Thymus (tissue), 11 donors: ENCODE data around the gene LTBP2. TPM values are rescaled to one million over a fixed set of nuclear protein-coding genes. Genes with fewer than 3 reads are reported as not detected.

Experiments used
- DNase-seq, 9 donors: peaks; one replicate each; pipeline ENCODE4 v3.0.0-alpha.2; 2013; ENCODE audit warnings: low spot score in 9 of 9, low read depth in 6 of 9, missing footprints in 1 of 9
- H3K27ac ChIP-seq, 2 donors: one replicate each; pipeline ENCODE4 v1.5.1; 2013; ENCODE audit warnings: control low read depth in 1 of 2, low read depth in 1 of 2, low read length in 1 of 2, mild to moderate bottlenecking in 1 of 2, moderate library complexity in 1 of 2
- H3K27me3 ChIP-seq, 2 donors: one replicate each; pipeline ENCODE4 v1.5.1; 2013; ENCODE audit warnings: low read length in 1 of 2; ENCODE audit not compliant: control insufficient read depth in 2 of 2, insufficient read depth in 1 of 2
- H3K36me3 ChIP-seq, 2 donors: one replicate each; pipeline ENCODE4 v1.5.1; 2013; ENCODE audit warnings: low read length in 1 of 2, mild to moderate bottlenecking in 1 of 2, moderate library complexity in 1 of 2; ENCODE audit not compliant: control insufficient read depth in 2 of 2, insufficient read depth in 2 of 2
- H3K4me1 ChIP-seq, 2 donors: one replicate each; pipeline ENCODE4 v1.5.1; 2013; ENCODE audit warnings: low read length in 2 of 2; ENCODE audit not compliant: control insufficient read depth in 2 of 2, insufficient read depth in 2 of 2
- H3K4me3 ChIP-seq, 2 donors: one replicate each; pipeline ENCODE4 v1.5.1; 2013; ENCODE audit warnings: low read length in 2 of 2, control low read depth in 1 of 2, mild to moderate bottlenecking in 1 of 2
- H3K9me3 ChIP-seq, 2 donors: one replicate each; pipeline ENCODE4 v1.5.1; 2013; ENCODE audit warnings: low read length in 1 of 2, mild to moderate bottlenecking in 1 of 2; ENCODE audit not compliant: control insufficient read depth in 2 of 2, insufficient read depth in 1 of 2
- WGBS: extraction: QIAGEN DNeasy Blood & Tissue Kit; methylation state at CpG from one replicate; pipeline ENCODE4 v1.1.7; 2013; 5-methylcytosine and 5-hydroxymethylcytosine counted together
- polyA plus RNA-seq: library from polyadenylated mRNA; stranded (reverse); fragments of 200-250 nt; gene quantifications from one replicate; pipeline ENCODE4 v1.2.3, GENCODE V29; 2013
- total RNA-seq: library from RNA; stranded (reverse); fragments of 120-200 nt; gene quantifications from one replicate; pipeline ENCODE4 v1.2.4, GENCODE V29; 2013
- donor health status: healthy.

LTBP2 gene
- total and polyA plus RNA-seq, 2 donors: 2.6 to 2.9 TPM

DNA sequence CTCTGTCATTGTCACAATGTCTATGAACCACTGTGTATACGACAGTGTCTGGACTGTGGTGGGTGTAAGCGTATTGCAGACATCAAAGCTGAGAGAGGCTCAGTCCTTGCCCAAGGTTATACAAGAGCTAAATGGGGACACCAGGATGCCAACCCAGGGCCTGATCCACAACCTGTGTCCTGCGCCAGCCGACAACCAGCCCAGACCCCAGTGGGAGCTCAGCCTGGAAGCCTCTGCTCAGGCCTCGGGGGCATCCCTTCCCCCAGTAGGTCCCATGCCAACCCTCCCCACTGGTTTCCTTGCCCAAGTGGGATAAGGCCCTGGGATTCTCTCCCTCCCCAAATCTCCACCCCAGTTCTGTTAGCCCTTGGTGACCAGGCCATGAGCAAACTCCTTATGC lies 54.3 kb downstream of the LTBP2 start:
- H3K27ac ChIP-seq: no peak overlapping the region
- 78% methylated on average over 5 of the region's 5 CpGs for WGBS
- DNase-seq: no peak
- no peaks in the 10 kb centered on the region for H3K27me3 ChIP-seq
- no peaks in the 10 kb centered on the region for H3K36me3 ChIP-seq
- no peaks in the 10 kb centered on the region for H3K9me3 ChIP-seq
- H3K4me3 ChIP-seq: no peak overlapping the region
- H3K4me1 ChIP-seq: no peaks in the 10 kb centered on the region

DNA sequence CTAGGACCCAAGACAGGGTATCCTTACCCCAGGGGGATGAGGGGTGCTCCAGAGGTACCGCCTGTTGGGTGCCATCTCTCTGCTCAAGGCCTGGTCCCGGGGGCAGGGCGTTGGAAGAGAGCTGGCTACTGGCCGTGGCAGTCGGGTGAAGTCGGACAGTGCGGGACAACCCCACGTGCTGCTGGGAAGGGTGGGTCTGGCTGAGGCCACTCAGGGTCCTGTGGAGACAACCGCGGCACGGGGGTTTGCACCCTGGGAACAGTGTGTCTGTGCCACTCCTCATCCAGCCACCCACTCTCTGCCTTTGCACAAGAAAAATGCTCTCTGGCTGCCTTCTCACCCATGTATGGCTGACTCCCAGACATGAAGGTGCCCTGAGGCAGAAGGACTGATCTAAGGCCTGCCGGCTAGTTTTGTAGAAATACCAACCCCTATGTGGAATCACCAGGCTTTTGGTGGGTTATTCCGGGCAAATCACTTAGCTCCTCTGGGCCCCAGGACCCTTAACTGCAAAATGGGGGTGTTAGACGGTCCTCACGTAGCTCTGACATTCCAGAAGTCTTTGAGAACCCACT lies 56.5 kb downstream of the LTBP2 start:
- Histone ChIP-seq H3K4me1 (no peaks in the 10 kb centered on the region), H3K4me3 (no peak overlapping the region), H3K27ac (no peak overlapping the region), H3K9me3 (no peaks in the 10 kb centered on the region), H3K36me3 (no peaks in the 10 kb centered on the region), H3K27me3 (no peaks in the 10 kb centered on the region)
- WGBS: 98% methylated on average over 15 of the region's 15 CpGs
- DNase-seq: no peak

DNA sequence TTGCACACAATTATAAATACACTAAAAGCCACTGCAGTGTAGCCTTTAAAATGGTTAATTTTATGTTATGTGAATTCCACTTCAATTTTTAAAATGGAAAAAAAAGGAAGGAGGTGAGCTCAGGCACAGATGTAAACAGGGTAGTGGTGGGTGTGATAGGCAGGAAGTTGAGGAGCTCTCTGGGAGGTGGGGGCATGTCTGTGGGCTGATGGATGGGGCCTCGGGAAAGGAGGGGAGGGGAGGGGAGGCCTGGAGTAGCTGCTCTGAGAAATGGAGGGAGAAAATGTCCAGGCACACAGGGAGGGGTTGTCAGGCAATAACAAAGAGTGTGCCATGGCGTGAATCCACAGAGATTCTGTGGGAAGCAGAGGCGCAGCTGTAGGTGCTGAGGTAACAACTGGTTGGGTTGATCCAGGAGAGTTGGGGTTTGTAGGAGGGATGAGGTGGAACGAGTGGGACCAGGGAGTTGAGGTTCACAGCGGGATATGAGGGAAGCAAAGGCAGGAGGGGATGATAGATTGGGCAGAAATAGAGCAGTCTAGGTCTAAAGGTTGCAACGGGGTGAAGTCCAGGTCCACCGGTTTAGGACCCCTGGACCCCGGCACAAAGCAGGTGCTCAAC lies 57.2 kb downstream of the LTBP2 start:
- H3K4me1 ChIP-seq: no peaks in the 10 kb centered on the region
- DNase-seq: no peak
- H3K9me3 ChIP-seq: no peaks in the 10 kb centered on the region
- no peak overlapping the region for H3K27ac ChIP-seq
- no peak overlapping the region for H3K4me3 ChIP-seq
- H3K27me3 ChIP-seq: no peaks in the 10 kb centered on the region
- H3K36me3 ChIP-seq: no peaks in the 10 kb centered on the region
- WGBS: 84% methylated on average over 8 of the region's 8 CpGs

DNA sequence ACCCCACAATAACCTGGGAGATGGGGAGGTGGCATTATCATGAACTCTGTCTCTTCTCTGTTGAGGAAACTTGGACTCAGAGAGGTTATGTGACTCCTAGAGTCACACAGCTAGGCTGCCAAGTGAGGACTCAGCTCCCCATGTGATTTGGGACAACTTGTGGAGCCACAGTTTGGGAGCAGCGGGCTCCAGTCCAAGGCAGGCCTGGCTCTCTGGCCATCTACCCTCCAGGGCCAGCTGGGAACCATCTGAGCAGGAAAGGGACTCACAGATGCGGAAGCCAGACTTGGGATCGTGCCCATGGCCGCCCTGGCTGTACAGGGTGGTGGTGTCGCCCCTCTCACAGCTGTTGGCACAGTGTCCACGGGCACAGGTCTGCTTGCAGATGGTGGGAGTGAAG lies 59.4 kb downstream of the LTBP2 start:
- no peaks in the 10 kb centered on the region for H3K4me1 ChIP-seq
- no peak overlapping the region for H3K27ac ChIP-seq
- no peaks in the 10 kb centered on the region for H3K36me3 ChIP-seq
- H3K9me3 ChIP-seq: no peaks in the 10 kb centered on the region
- 98% methylated on average over 6 of the region's 6 CpGs for WGBS
- H3K27me3 ChIP-seq: no peaks in the 10 kb centered on the region
- no peak for DNase-seq
- no peak overlapping the region for H3K4me3 ChIP-seq

DNA sequence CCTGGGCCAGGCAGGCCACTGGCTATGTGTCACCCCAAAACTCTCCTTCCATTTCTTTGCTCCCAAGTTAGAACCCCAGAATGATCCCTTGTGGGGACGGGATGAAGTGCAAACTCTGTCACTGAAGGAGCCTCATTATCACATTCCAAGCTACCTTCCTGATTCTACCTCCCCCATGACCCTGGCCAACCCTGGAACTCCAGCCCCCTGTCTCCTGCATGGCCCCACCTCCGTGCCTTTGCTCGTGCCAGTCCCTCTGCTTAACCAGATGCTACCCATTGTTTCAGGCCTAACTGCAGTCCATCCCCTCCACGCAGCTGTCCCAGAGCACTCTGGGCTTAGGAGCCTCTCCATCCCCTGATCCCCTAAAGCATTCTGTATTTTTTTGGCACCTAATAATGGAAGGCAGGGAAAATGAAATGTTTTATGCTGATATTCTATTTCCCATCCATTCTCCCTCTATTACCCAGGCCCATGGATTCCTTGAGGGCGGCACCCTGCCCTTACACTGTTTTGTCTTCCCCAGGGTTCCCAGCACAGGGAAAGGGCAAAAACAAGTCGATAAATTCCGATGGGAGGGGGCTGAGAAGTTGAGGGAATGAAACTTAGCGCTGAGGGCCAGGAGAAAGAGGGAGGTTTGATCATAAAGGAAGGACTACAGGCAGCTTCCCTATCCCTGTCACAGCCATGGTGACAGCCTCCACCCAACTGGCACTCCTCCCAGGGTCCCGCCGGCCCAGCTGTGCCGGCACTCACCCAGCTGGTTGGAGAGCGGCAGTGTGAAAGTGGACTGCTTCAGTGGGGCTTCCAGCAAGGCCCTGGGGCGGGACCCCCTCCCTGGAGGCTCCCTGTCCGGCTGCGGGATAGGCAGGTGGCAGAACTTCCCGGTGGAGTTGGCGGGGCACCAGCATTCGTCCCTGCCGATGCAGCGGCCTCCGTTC lies 60.3 kb downstream of the LTBP2 start:
- H3K4me1 ChIP-seq: no peaks in the 10 kb centered on the region
- H3K36me3 ChIP-seq: no peaks in the 10 kb centered on the region
- no peak overlapping the region for H3K4me3 ChIP-seq
- no peak overlapping the region for H3K27ac ChIP-seq
- 86% methylated on average over 21 of the region's 21 CpGs for WGBS
- H3K27me3 ChIP-seq: no peaks in the 10 kb centered on the region
- H3K9me3 ChIP-seq: no peaks in the 10 kb centered on the region
- DNase-seq: no peak

DNA sequence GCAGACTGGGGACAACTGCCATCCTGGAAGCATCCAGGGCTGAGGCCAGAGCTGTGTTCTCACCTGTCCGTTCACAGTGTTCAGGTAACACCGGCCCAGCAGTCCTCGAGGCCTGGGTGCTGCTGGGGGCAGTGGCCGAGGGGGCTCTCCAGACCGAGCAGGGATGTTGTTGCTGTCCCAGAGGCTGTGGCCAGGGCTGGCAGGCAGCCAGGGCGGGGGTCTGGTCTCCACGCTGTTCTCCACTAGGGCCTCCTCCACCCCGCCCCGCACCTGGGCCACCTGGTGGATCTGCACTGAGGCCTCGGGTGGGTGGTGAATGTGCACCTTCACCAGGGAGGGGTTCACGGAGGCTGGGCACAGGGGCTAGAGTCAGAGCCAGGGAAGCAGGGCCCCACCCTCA lies 61.0 kb downstream of the LTBP2 start:
- no peaks in the 10 kb centered on the region for H3K4me1 ChIP-seq

DNA sequence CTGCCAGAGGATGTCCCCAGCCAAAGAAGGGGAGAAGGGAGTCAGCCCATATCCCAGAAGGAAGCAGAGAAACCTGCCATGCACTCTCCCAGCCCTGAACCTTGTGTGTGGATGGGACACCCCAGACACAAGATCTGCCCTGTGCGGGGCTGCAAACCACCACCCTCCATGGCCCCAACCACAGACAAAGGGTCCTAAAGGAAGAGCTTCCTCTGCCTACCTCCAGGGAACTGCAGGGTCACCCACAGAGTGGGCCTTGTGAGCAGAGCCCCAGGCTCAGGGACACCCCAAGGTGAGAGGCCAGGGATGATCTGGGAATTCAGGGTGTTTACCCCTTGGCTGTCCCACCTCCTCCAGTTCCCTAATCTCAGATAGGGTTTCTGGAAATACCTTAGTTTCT lies 62.0 kb downstream of the LTBP2 start:
- no peak for DNase-seq
- no peak overlapping the region for H3K27ac ChIP-seq
- no peaks in the 10 kb centered on the region for H3K27me3 ChIP-seq
- H3K36me3 ChIP-seq: no peaks in the 10 kb centered on the region
- H3K4me3 ChIP-seq: no peak overlapping the region
- WGBS: 0% methylated on average over 1 of the region's 1 CpG
- no peaks in the 10 kb centered on the region for H3K9me3 ChIP-seq
- H3K4me1 ChIP-seq: no peaks in the 10 kb centered on the region

More for the DNA sequence above, 61.0 kb downstream of the LTBP2 start:
- H3K36me3 ChIP-seq: no peaks in the 10 kb centered on the region
- H3K27me3 ChIP-seq: no peaks in the 10 kb centered on the region
- no peaks in the 10 kb centered on the region for H3K9me3 ChIP-seq
- 93% methylated on average over 11 of the region's 11 CpGs for WGBS
- no peak overlapping the region for H3K4me3 ChIP-seq
- H3K27ac ChIP-seq: no peak overlapping the region
- no peak for DNase-seq

DNA sequence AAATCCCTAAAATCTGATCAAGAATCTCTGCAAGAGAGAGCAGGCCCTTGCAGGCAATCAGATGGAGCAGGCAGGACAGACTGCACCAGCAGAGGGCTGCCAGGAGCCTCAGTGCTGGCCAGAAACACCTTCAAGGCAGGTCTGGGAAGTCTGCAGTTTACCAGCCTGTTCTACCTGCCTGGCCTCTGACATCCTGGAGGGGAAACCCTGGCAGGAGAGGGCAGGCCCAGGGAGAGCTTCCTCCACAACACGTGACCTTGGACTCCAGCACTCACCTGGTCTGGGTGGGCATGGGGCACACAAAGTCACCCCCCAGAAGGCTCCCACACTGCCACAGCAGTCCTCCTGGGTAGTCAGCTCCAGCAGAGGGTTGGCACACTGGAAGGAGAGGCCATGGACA lies 62.4 kb downstream of the LTBP2 start:
- Histone ChIP-seq H3K27me3 (no peaks in the 10 kb centered on the region), H3K4me3 (no peak overlapping the region), H3K27ac (no peak overlapping the region), H3K4me1 (no peaks in the 10 kb centered on the region), H3K9me3 (no peaks in the 10 kb centered on the region), H3K36me3 (no peaks in the 10 kb centered on the region)
- WGBS: 80% methylated on average over 1 of the region's 1 CpG
- no peak for DNase-seq

DNA sequence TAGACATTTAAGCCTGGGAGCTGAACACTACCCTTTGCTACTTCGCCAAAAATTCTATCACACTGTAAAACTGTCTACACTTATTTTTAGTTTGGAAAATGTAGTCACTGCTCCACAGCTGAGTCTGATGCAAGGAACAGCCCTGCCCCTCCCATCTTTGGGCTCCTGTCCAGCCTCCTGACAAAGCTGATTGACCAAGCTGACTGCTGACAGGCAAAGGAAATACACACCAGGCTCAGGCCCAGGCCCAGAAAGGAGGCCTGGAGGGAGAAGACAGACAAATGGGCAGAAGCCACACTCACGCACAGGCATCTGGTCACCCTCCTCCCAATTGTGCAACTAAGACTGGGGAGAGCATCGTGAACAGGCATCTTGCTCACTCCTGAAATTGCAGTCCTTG lies 63.2 kb downstream of the LTBP2 start:
- Histone ChIP-seq H3K4me1 (no peaks in the 10 kb centered on the region), H3K36me3 (no peaks in the 10 kb centered on the region), H3K27ac (no peak overlapping the region), H3K9me3 (no peaks in the 10 kb centered on the region), H3K27me3 (no peaks in the 10 kb centered on the region), H3K4me3 (no peak overlapping the region)
- no peak for DNase-seq
- 97% methylated on average over 3 of the region's 3 CpGs for WGBS
